GM12878 (cell line): ENCODE results near the gene ITPRIPL1. TPM values are rescaled to one million over a fixed set of nuclear protein-coding genes. Genes with fewer than 3 reads are reported as not detected.

Experiments used
- ATAC-seq: fragments of 200-7000 bp; cut with Tn5 transposase; 3 replicates; pipeline ENCODE4 v1.9.1; 2020; ENCODE audit warnings: mild to moderate bottlenecking, moderate library complexity
- BruUV-seq: library from RNA; stranded (reverse); fragments of 400-500 nt; replicated peaks from 2 replicates; lab custom pipeline; 2021; lab: Mats Ljungman, UMichigan
- CTCF ChIA-PET: fragments of 300-600 bp; sonication (Branson Sonifier 250); formaldehyde crosslinking; extraction: SDS; loops from one replicate; lab custom pipeline; 2021; ENCODE audit warnings: inconsistent platforms; lab: Yijun Ruan, JAX
- POLR2A ChIA-PET: fragments of 350-600 bp; formaldehyde crosslinking; extraction: SDS; loops from one replicate; lab custom pipeline; 2021; ENCODE audit warnings: inconsistent platforms; lab: Charles Lee
- RAD21 ChIA-PET: fragments of 300-600 bp; sonication (Branson Sonifier 250); formaldehyde crosslinking; loops from one replicate; lab custom pipeline; 2023; ENCODE audit warnings: antibody characterized with exemption; ENCODE audit not compliant: unreplicated experiment; lab: Charles Lee
- SMC1A ChIA-PET: fragments of 300-600 bp; sonication (Branson Sonifier 250); formaldehyde crosslinking; loops from one replicate; lab custom pipeline; 2023; ENCODE audit not compliant: unreplicated experiment, uncharacterized antibody; lab: Charles Lee
- DNase-seq: peaks from one replicate; pipeline ENCODE4 v3.0.0-alpha.2; 2011; ENCODE audit warnings: low read depth, low spot score
- FAIRE-seq: peaks from 3 replicates; lab custom pipeline; 2011; peaks lifted over from hg19 to GRCh38; lab: Jason Lieb, UNC
- H2AFZ ChIP-seq: 2 replicates; pipeline ENCODE4 v1.6.0; 2011; ENCODE audit warnings: low read depth, low read length, control low read depth; ENCODE audit not compliant: control insufficient read depth
- H3K27ac ChIP-seq: 2 replicates; pipeline ENCODE4 v1.5.1; 2011; ENCODE audit warnings: control low read depth; ENCODE audit not compliant: control insufficient read depth, insufficient read depth
- H3K27me3 ChIP-seq, 2 experiments: replicated peaks in 1 of 2; 2 replicates each; pipeline versions ENCODE4 v1.6.0 to v1.6.1; 2011; ENCODE audit warnings: low read length in 1 of 2; ENCODE audit not compliant: control insufficient read depth in 2 of 2, insufficient read depth in 2 of 2
- H3K36me3 ChIP-seq, 2 experiments: 2 replicates each; pipeline ENCODE4 v1.5.1; 2011; ENCODE audit warnings: low read length in 1 of 2; ENCODE audit not compliant: control insufficient read depth in 2 of 2, insufficient read depth in 2 of 2
- H3K4me1 ChIP-seq: 2 replicates; pipeline ENCODE4 v1.6.1; 2011; ENCODE audit warnings: mild to moderate bottlenecking, low read length, moderate library complexity, mixed read lengths; ENCODE audit not compliant: control insufficient read depth, insufficient read depth
- H3K4me2 ChIP-seq: 2 replicates; pipeline ENCODE4 v1.6.0; 2011; ENCODE audit warnings: control low read depth; ENCODE audit not compliant: control insufficient read depth, insufficient read depth
- H3K4me3 ChIP-seq: fragments of 200-600 bp; sonication (generic); 2 replicates; pipeline ENCODE4 v1.5.1; 2016
- H3K79me2 ChIP-seq: 2 replicates; pipeline ENCODE4 v1.6.0; 2011; ENCODE audit warnings: low read length; ENCODE audit not compliant: control insufficient read depth, insufficient read depth
- H3K9ac ChIP-seq: 2 replicates; pipeline ENCODE4 v1.8.0; 2011; ENCODE audit warnings: low read length, control low read depth, mixed read lengths; ENCODE audit not compliant: control insufficient read depth, insufficient read depth
- H3K9me3 ChIP-seq: replicated peaks from 3 replicates; pipeline ENCODE4 v1.5.1; 2011; ENCODE audit warnings: mild to moderate bottlenecking, low read length; ENCODE audit not compliant: control insufficient read depth, insufficient read depth
- H4K20me1 ChIP-seq: 2 replicates; pipeline ENCODE4 v1.6.0; 2011; ENCODE audit not compliant: control insufficient read depth, insufficient read depth
- KLF5 ChIP-seq: fragments of 450-650 bp; IDR thresholded peaks from 2 replicates; pipeline ENCODE4 v1.6.1; 2014; ENCODE audit warnings: mild to moderate bottlenecking; ENCODE audit not compliant: partially characterized antibody
- MEF2A ChIP-seq: IDR thresholded peaks from 2 replicates; pipeline ENCODE4 v1.6.1; 2011; ENCODE audit warnings: low read depth, mild to moderate bottlenecking, low read length, moderate library complexity; ENCODE audit not compliant: insufficient read depth
- POLR2AphosphoS2 ChIP-seq: IDR thresholded peaks from 2 replicates; pipeline ENCODE4 v1.6.1; 2011; ENCODE audit warnings: low read depth, mild to moderate bottlenecking, low read length, improper control_type of control experiment, moderate library complexity
- RAD21 ChIP-seq: IDR thresholded peaks from 2 replicates; pipeline ENCODE4 v1.6.1; 2011; ENCODE audit warnings: mild to moderate bottlenecking, low read depth, low read length, moderate library complexity; ENCODE audit not compliant: insufficient read depth
- SMC3 ChIP-seq: IDR thresholded peaks from 2 replicates; pipeline ENCODE4 v1.6.1; 2011; ENCODE audit warnings: low read length, improper control_type of control experiment, borderline replicate concordance
- SPI1 ChIP-seq: IDR thresholded peaks from 2 replicates; pipeline ENCODE4 v1.6.1; 2011; ENCODE audit warnings: low read depth, mild to moderate bottlenecking, low read length, moderate library complexity, borderline replicate concordance; ENCODE audit not compliant: insufficient read depth
- SREBF2 ChIP-seq: IDR thresholded peaks from 2 replicates; pipeline ENCODE4 v1.6.1; 2012; ENCODE audit warnings: mild to moderate bottlenecking, low read length
- TCF12 ChIP-seq: IDR thresholded peaks from 2 replicates; pipeline ENCODE4 v1.6.1; 2011; ENCODE audit warnings: low read depth, mild to moderate bottlenecking, low read length
- YY1 ChIP-seq: IDR thresholded peaks from 2 replicates; pipeline ENCODE4 v1.6.1; 2011; ENCODE audit warnings: low read depth, mild to moderate bottlenecking, low read length
- WGBS: methylation state at CpG from one replicate; pipeline ENCODE4 v1.1.6; 2016; ENCODE audit warnings: low lambda C conversion rate; ENCODE audit not compliant: insufficient replicate concordance, insufficient coverage; ENCODE audit errors: missing lambda C conversion rate; 5-methylcytosine and 5-hydroxymethylcytosine counted together
- in situ Hi-C: fragments of 300-500 bp; cut with MboI; formaldehyde crosslinking; loops from 9 replicates; pipeline ENCODE4 v1.14.3; 2018; ENCODE audit warnings: mixed read lengths
- intact Hi-C: fragments of 100-400 bp; cut with micrococcal nuclease; formaldehyde crosslinking; loops from one replicate; pipeline ENCODE4 v1.14.2; 2022; ENCODE audit not compliant: unreplicated experiment
- polyA plus RNA-seq, 11 experiments: library from polyadenylated mRNA; depleted of rRNA in 4 of 11; unstranded in 6 of 11; stranded (reverse) in 5 of 11; fragments of >200 nt; fragmentation: Nextera tagmentation in 4 of 11; fragmentation: Illumina TruSeq in 1 of 11; extraction: Ambion mirVana in 4 of 11; extraction: Trizol in 1 of 11; gene quantifications; 1 replicate in 1 of 11; 2 replicates in 10 of 11; pipeline versions ENCODE4 v1.2.1 to v1.2.3, GENCODE V29; 2011 to 2016; ENCODE audit warnings: inconsistent platforms in 2 of 11, missing spikeins in 2 of 11, low read depth in 1 of 11
- total RNA-seq, 4 experiments: library from RNA; depleted of rRNA in 3 of 4; stranded (reverse); fragments of >200 nt in 3 of 4; fragmentation: Illumina TruSeq in 1 of 4; extraction: Trizol in 1 of 4; gene quantifications; 2 replicates each; pipeline versions ENCODE4 v1.2.1 to v1.2.3, GENCODE V29; 2013 to 2021
- TF ChIP-seq, protein P1 (sequence below): fragments of 450-650 bp; IDR thresholded peaks from 2 replicates; pipeline ENCODE4 v1.6.1; 2016; ENCODE audit warnings: mild to moderate bottlenecking
- TF ChIP-seq, protein P2 (sequence below): fragments of 150-350 bp; IDR thresholded peaks from 2 replicates; pipeline ENCODE4 v1.6.1; 2016; ENCODE audit warnings: low read depth, low read length

Gene ITPRIPL1
- total and polyA plus RNA-seq, 10 of the 15 experiments (the other 5 are each of a cell fraction or from before 2014, with no cell fraction given), result 4.9 to 28.7 (median 14.3) TPM

DNA sequence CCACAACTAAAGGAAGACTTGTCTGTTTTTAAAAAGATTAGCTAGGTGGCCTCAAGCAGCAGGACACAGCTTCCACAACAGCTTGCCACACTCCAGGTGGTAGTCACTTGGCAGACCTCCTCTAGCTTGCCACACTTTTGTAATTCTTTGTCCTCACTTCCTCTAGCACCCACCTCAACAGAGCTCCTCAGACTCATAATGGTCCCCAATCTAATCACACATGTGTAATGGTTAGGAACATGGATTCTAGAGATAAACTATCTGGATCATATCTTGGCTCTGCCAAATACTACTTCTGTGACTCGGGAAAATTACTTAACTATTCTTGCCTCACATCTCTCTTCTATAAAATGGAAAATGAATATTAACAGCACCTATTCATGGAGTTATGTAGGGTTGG is 23.3 kb upstream of the ITPRIPL1 start:
- Histone ChIP-seq H3K9me3 (no peaks in the 10 kb centered on the region), H3K27ac (no peak overlapping the region), H3K9ac (no peak overlapping the region), H3K4me2 (no peak overlapping the region), H2AFZ (no peak overlapping the region), H3K79me2 (peaks cover 44% of the 10 kb centered on the region), H3K4me3 (no peak overlapping the region), H3K27me3 (no peaks in the 10 kb centered on the region), H3K36me3 (peaks cover 12 to 40% of the 10 kb centered on the region in 2 experiments), H3K4me1 (peaks cover 5% of the 10 kb centered on the region), H4K20me1 (no peaks in the 10 kb centered on the region)
- POLR2A ChIA-PET, result interaction anchor here (0.6 to 0.7 kb wide), 2 partner anchors 50 to 94 kb away, joined by 3 read pairs; no protein-coding TSS in a partner anchor
- no peak for FAIRE-seq
- in situ Hi-C loops, result no loop called here
- no peak for ATAC-seq
- intact Hi-C loops, result no loop called here
- RAD21 ChIA-PET, result interaction anchor here (2.0 kb wide), 2 partner anchors 21 to 43 kb away, joined by 7 to 8 read pairs; no protein-coding TSS in a partner anchor
- TF ChIP-seq RAD21, result no peak
- TF ChIP-seq, protein P1, sequence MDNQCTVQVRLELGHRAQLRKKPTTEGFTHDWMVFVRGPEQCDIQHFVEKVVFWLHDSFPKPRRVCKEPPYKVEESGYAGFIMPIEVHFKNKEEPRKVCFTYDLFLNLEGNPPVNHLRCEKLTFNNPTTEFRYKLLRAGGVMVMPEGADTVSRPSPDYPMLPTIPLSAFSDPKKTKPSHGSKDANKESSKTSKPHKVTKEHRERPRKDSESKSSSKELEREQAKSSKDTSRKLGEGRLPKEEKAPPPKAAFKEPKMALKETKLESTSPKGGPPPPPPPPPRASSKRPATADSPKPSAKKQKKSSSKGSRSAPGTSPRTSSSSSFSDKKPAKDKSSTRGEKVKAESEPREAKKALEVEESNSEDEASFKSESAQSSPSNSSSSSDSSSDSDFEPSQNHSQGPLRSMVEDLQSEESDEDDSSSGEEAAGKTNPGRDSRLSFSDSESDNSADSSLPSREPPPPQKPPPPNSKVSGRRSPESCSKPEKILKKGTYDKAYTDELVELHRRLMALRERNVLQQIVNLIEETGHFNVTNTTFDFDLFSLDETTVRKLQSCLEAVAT, result no peak
- TF ChIP-seq, protein P2, sequence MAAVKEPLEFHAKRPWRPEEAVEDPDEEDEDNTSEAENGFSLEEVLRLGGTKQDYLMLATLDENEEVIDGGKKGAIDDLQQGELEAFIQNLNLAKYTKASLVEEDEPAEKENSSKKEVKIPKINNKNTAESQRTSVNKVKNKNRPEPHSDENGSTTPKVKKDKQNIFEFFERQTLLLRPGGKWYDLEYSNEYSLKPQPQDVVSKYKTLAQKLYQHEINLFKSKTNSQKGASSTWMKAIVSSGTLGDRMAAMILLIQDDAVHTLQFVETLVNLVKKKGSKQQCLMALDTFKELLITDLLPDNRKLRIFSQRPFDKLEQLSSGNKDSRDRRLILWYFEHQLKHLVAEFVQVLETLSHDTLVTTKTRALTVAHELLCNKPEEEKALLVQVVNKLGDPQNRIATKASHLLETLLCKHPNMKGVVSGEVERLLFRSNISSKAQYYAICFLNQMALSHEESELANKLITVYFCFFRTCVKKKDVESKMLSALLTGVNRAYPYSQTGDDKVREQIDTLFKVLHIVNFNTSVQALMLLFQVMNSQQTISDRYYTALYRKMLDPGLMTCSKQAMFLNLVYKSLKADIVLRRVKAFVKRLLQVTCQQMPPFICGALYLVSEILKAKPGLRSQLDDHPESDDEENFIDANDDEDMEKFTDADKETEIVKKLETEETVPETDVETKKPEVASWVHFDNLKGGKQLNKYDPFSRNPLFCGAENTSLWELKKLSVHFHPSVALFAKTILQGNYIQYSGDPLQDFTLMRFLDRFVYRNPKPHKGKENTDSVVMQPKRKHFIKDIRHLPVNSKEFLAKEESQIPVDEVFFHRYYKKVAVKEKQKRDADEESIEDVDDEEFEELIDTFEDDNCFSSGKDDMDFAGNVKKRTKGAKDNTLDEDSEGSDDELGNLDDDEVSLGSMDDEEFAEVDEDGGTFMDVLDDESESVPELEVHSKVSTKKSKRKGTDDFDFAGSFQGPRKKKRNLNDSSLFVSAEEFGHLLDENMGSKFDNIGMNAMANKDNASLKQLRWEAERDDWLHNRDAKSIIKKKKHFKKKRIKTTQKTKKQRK, result no peak
- no peak for TF ChIP-seq POLR2AphosphoS2
- TF ChIP-seq TCF12, result no peak
- TF ChIP-seq SPI1, result no peak
- TF ChIP-seq KLF5, result no peak
- TF ChIP-seq SREBF2, result no peak
- TF ChIP-seq MEF2A, result no peak
- no peak for TF ChIP-seq SMC3
- TF ChIP-seq YY1, result no peak
- CTCF ChIA-PET, result interaction anchor here (0.6 to 1.3 kb wide), 5 partner anchors 9 to 309 kb away, joined by 3 to 4 read pairs (median 4); no protein-coding TSS in a partner anchor
- WGBS, result 45% methylated on average over 1 of the region's 1 CpG
- SMC1A ChIA-PET, result interaction anchor here (0.7 to 3.1 kb wide), 8 partner anchors 9 to 43 kb away, joined by 3 to 9 read pairs (median 4); partner anchors contain the start of gene NCAPH
- DNase-seq, result no peak
- no TSS peak for BruUV-seq
